GM12864 (cell line): ENCODE data around the gene TNFSF4.

ENCODE experiments used
- DNase-seq: peaks from one replicate; pipeline ENCODE4 v3.0.0-alpha.2; 2011; ENCODE audit warnings: low read depth
- H3K4me3 ChIP-seq: 2 replicates; pipeline ENCODE4 v1.5.1; 2011; ENCODE audit warnings: mild to moderate bottlenecking, low read depth, low read length, control low read depth
- TF ChIP-seq, protein P1 (sequence below): IDR thresholded peaks from 2 replicates; pipeline ENCODE4 v1.5.1; 2011; ENCODE audit warnings: low read depth, mild to moderate bottlenecking, moderate library complexity, low read length, control low read depth, inconsistent platforms; ENCODE audit errors: missing control alignments

TNFSF4 gene

GRCh38 chr1:173137107-173137706 is 69.9 kb downstream of the TNFSF4 start:
- TF ChIP-seq, protein P1, sequence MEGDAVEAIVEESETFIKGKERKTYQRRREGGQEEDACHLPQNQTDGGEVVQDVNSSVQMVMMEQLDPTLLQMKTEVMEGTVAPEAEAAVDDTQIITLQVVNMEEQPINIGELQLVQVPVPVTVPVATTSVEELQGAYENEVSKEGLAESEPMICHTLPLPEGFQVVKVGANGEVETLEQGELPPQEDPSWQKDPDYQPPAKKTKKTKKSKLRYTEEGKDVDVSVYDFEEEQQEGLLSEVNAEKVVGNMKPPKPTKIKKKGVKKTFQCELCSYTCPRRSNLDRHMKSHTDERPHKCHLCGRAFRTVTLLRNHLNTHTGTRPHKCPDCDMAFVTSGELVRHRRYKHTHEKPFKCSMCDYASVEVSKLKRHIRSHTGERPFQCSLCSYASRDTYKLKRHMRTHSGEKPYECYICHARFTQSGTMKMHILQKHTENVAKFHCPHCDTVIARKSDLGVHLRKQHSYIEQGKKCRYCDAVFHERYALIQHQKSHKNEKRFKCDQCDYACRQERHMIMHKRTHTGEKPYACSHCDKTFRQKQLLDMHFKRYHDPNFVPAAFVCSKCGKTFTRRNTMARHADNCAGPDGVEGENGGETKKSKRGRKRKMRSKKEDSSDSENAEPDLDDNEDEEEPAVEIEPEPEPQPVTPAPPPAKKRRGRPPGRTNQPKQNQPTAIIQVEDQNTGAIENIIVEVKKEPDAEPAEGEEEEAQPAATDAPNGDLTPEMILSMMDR, result no peak
- H3K4me3 ChIP-seq, result no peak overlapping the region
- DNase-seq, result no peak

GRCh38 chr1:173134800-173135199 is 72.3 kb downstream of the TNFSF4 start:
- TF ChIP-seq, protein P1, result no peak
- DNase-seq, result no peak
- H3K4me3 ChIP-seq, result no peak overlapping the region

- no peak for DNase-seq
- no peak overlapping the region for H3K4me3 ChIP-seq
- TF ChIP-seq, protein P1, result no peak
These were observed 73.1 kb downstream of the TNFSF4 start for GRCh38 chr1:173134029-173134428.
